Psoas muscle (tissue), 8 donors: ENCODE data around the gene PRRT1B. TPM values are rescaled to one million over a fixed set of nuclear protein-coding genes. Genes with fewer than 3 reads are reported as not detected.
"Not testable (repeated sequence)": the region's sequence is repeated elsewhere in the genome, so short reads cannot be mapped to it uniquely, and the experiment has no call there.

Experiments
- ATAC-seq, 4 donors: fragments of 200-7000 bp; cut with Tn5 transposase; one replicate each; pipeline ENCODE4 v1.9.1; 2020; ENCODE audit warnings: moderate library complexity in 3 of 4, mild to moderate bottlenecking in 2 of 4
- DNase-seq, 2 donors: peaks; one replicate each; pipeline ENCODE4 v3.0.0-alpha.2; 2020
- H3K27ac ChIP-seq: fragments of 200-600 bp; one replicate; pipeline ENCODE4 v1.8.0; 2022
- H3K27me3 ChIP-seq, 3 donors: fragments of 200-600 bp in 1 of 3; one replicate each; pipeline versions ENCODE4 v1.6.1 to v1.8.0; 2013 to 2022; ENCODE audit warnings: low read length in 2 of 3, mild to moderate bottlenecking in 2 of 3, moderate library complexity in 1 of 3; ENCODE audit not compliant: insufficient read depth in 3 of 3
- H3K36me3 ChIP-seq, 2 donors: fragments of 200-600 bp in 1 of 2; one replicate each; pipeline versions ENCODE4 v1.6.1 to v1.8.0; 2013 to 2022; ENCODE audit warnings: low read depth in 1 of 2, mild to moderate bottlenecking in 1 of 2, moderate library complexity in 1 of 2; ENCODE audit not compliant: insufficient read depth in 1 of 2
- H3K4me1 ChIP-seq: fragments of 200-600 bp; one replicate; pipeline ENCODE4 v1.8.0; 2022
- H3K4me3 ChIP-seq: fragments of 200-600 bp; one replicate; pipeline ENCODE4 v1.8.0; 2022; ENCODE audit warnings: mild to moderate bottlenecking
- H3K9me3 ChIP-seq: fragments of 200-600 bp; one replicate; pipeline ENCODE4 v1.8.0; 2022
- CTCF ChIP-seq: fragments of 200-600 bp; IDR thresholded peaks from one replicate; pipeline ENCODE4 v1.8.0; 2022; ENCODE audit warnings: antibody characterized with exemption
- WGBS, 3 donors: extraction: QIAGEN DNeasy Blood & Tissue Kit; methylation state at CpG; one replicate each; pipeline versions ENCODE4 v1.1.6 to v1.1.7; 2013; 5-methylcytosine and 5-hydroxymethylcytosine counted together
- intact Hi-C, 2 donors: fragments of 100-400 bp; cut with DNase I; formaldehyde crosslinking; loops; one replicate each; pipeline versions ENCODE4 v1.11.0 to v1.14.2; 2022
- polyA plus RNA-seq, 3 donors: library from polyadenylated mRNA; stranded (reverse); fragments of 200-250 nt; gene quantifications; one replicate each; pipeline ENCODE4 v1.2.3, GENCODE V29; 2013
- total RNA-seq, 4 donors: library from RNA; stranded (reverse); fragmentation: NEBNext Ultra II Directional in 2 of 4; extraction: Animal tissue kit (Norgen Biotek cat#: 25700) in 2 of 4; gene quantifications; one replicate each; pipeline versions ENCODE4 v1.2.1 to v1.2.4, GENCODE V29; 2021 to 2023
- donor health status: healthy with polysubstance abuse.
- donor health status: DM: no; HTN: no; CAD: no; lungs with moderate emphysema.
- donor health status: Bipolar disorder and iron deficiency.
- donor health status: healthy.
- donor health status: DM: yes; HTN: yes; CAD: no.
- donor health status: DM: no; HTN: no; CAD: no.
- donor health status: DM: no; HTN: no; CAD: no.
- donor health status: DM: yes; HTN: yes; CAD: no.

The PRRT1B gene
- total and polyA plus RNA-seq, 7 donors = not detected

GRCh38 chr9:131505012-131505411 is 40.3 kb upstream of the PRRT1B start:
- H3K4me3 ChIP-seq = no peak overlapping the region
- no peak for ATAC-seq
- no peaks in the 10 kb centered on the region for H3K9me3 ChIP-seq
- no peak overlapping the region for H3K27ac ChIP-seq
- no peak for TF ChIP-seq CTCF
- peaks cover 0 to 43% of the 10 kb centered on the region in 2 donors for H3K36me3 ChIP-seq
- no peak for DNase-seq
- intact Hi-C loops = no loop called here
- no peaks in the 10 kb centered on the region for H3K27me3 ChIP-seq
- peaks cover 20% of the 10 kb centered on the region for H3K4me1 ChIP-seq
- WGBS, 3 donors = 88 to 97% (median 90%) methylated on average over 8 of the region's 8 CpGs

GRCh38 chr9:131511416-131511815 is 33.9 kb upstream of the PRRT1B start:
- H3K9me3 ChIP-seq = no peaks in the 10 kb centered on the region
- H3K4me1 ChIP-seq = no peaks in the 10 kb centered on the region
- no peak overlapping the region for H3K27ac ChIP-seq
- no peak for DNase-seq
- WGBS, 3 donors = 77 to 85% (median 82%) methylated on average over 7 of the region's 7 CpGs
- no peaks in the 10 kb centered on the region for H3K27me3 ChIP-seq
- no peak for ATAC-seq
- intact Hi-C loops = no loop called here
- TF ChIP-seq CTCF = no peak
- H3K4me3 ChIP-seq = no peak overlapping the region
- H3K36me3 ChIP-seq = peaks cover 5 to 82% of the 10 kb centered on the region in 2 donors

- H3K4me3 ChIP-seq = no peak overlapping the region
- 94 to 97% (median 95%) methylated on average over 6 of the region's 6 CpGs for WGBS, 3 donors
- no peaks in the 10 kb centered on the region for H3K27me3 ChIP-seq
- no peaks in the 10 kb centered on the region for H3K4me1 ChIP-seq
- ATAC-seq (no peak), DNase-seq (no peak)
- H3K36me3 ChIP-seq = peaks cover 5 to 84% of the 10 kb centered on the region in 2 donors
- H3K9me3 ChIP-seq = no peaks in the 10 kb centered on the region
- intact Hi-C loops = no loop called here
- no peak overlapping the region for H3K27ac ChIP-seq
- no peak for TF ChIP-seq CTCF
These were observed 33.4 kb upstream of the PRRT1B start for GRCh38 chr9:131511880-131512279.

- no peak overlapping the region for H3K27ac ChIP-seq
- WGBS, 3 donors = 78 to 86% (median 82%) methylated on average over 15 of the region's 15 CpGs
- intact Hi-C loops = no loop called here
- DNase-seq = no peak
- H3K4me3 ChIP-seq = no peak overlapping the region
- no peak for ATAC-seq
- H3K27me3 ChIP-seq = no peaks in the 10 kb centered on the region
- no peaks in the 10 kb centered on the region for H3K9me3 ChIP-seq
- H3K36me3 ChIP-seq = peaks cover 5 to 78% of the 10 kb centered on the region in 2 donors
- TF ChIP-seq CTCF = no peak
- H3K4me1 ChIP-seq = peaks cover 3% of the 10 kb centered on the region
These were observed 32.1 kb upstream of the PRRT1B start for GRCh38 chr9:131513177-131513576.

GRCh38 chr9:131515559-131516031 is 29.7 kb upstream of the PRRT1B start:
- H3K9me3 ChIP-seq, H3K27ac ChIP-seq, H3K27me3 ChIP-seq, DNase-seq, H3K4me1 ChIP-seq, H3K4me3 ChIP-seq, intact Hi-C loops, ATAC-seq: not testable (repeated sequence)
- WGBS, 3 donors = 78 to 86% (median 83%) methylated on average over 11 to 12 of the region's 12 CpGs
- H3K36me3 ChIP-seq = peaks cover 3 to 81% of the 10 kb centered on the region in 2 donors
